DOHH2 (cell line): ENCODE measurements around the gene MEGF8.

Experiments
- H3F3A ChIP-seq: fragments of 200-600 bp; sonication (generic), shearing (Covaris generic); 2 replicates; pipeline ENCODE4 v1.6.0; 2016; ENCODE audit warnings: antibody characterized with exemption, mild to moderate bottlenecking; ENCODE audit not compliant: control insufficient read depth, insufficient read depth
- H3K27ac ChIP-seq: fragments of 200-600 bp; sonication (generic); 2 replicates; pipeline ENCODE4 v1.5.1; 2014; ENCODE audit warnings: low read depth, mild to moderate bottlenecking, low read length, moderate library complexity
- H3K27me3 ChIP-seq: fragments of 200-600 bp; sonication (generic); 2 replicates; pipeline ENCODE4 v1.6.1; 2014; ENCODE audit warnings: mild to moderate bottlenecking, low read length, mixed read lengths; ENCODE audit not compliant: control insufficient read depth
- H3K36me3 ChIP-seq: fragments of 200-600 bp; sonication (generic); 2 replicates; pipeline ENCODE4 v1.6.1; 2014; ENCODE audit warnings: mild to moderate bottlenecking, low read length, moderate library complexity, mixed read lengths; ENCODE audit not compliant: control insufficient read depth
- H3K4me1 ChIP-seq: fragments of 200-600 bp; sonication (generic); 2 replicates; pipeline ENCODE4 v1.6.1; 2014; ENCODE audit warnings: mild to moderate bottlenecking, low read length, mixed read lengths; ENCODE audit not compliant: control insufficient read depth
- H3K4me2 ChIP-seq: fragments of 200-600 bp; sonication (generic); 2 replicates; pipeline ENCODE4 v1.6.0; 2014; ENCODE audit warnings: mild to moderate bottlenecking, low read length, moderate library complexity
- H3K4me3 ChIP-seq: fragments of 200-600 bp; sonication (generic); 2 replicates; pipeline ENCODE4 v1.5.1; 2014; ENCODE audit warnings: mild to moderate bottlenecking, low read length, mixed read lengths
- H3K79me2 ChIP-seq: fragments of 200-600 bp; sonication (generic); 2 replicates; pipeline ENCODE4 v1.6.1; 2014; ENCODE audit warnings: mild to moderate bottlenecking, low read length, mixed read lengths; ENCODE audit not compliant: control insufficient read depth
- H3K9me2 ChIP-seq: fragments of 200-600 bp; sonication (generic); replicated peaks from 2 replicates; pipeline ENCODE4 v1.6.1; 2014; ENCODE audit warnings: mild to moderate bottlenecking, low read length, mixed read lengths; ENCODE audit not compliant: control insufficient read depth
- H3K9me3 ChIP-seq: fragments of 200-600 bp; sonication (generic); 2 replicates; pipeline ENCODE4 v1.6.1; 2014; ENCODE audit warnings: antibody characterized with exemption, low read length, mixed read lengths; ENCODE audit not compliant: control insufficient read depth, insufficient read depth
- H4K20me1 ChIP-seq: fragments of 200-600 bp; sonication (generic); 2 replicates; pipeline ENCODE4 v1.6.0; 2014; ENCODE audit warnings: low read depth, mild to moderate bottlenecking, antibody characterized with exemption, low read length, moderate library complexity; ENCODE audit not compliant: control insufficient read depth, insufficient read depth
- EZH2phosphoT487 ChIP-seq: fragments of 200-600 bp; sonication (generic); IDR thresholded peaks from 2 replicates; pipeline ENCODE4 v1.6.1; 2017; ENCODE audit warnings: borderline replicate concordance, mild to moderate bottlenecking, antibody characterized with exemption, low read length, moderate library complexity, mixed read lengths
- TF ChIP-seq, protein P1 (sequence below): fragments of 200-600 bp; sonication (generic); IDR thresholded peaks from one replicate; pipeline ENCODE4 v1.5.1; 2014; ENCODE audit warnings: antibody characterized with exemption, mild to moderate bottlenecking, low read depth, low read length; ENCODE audit not compliant: poor library complexity, severe bottlenecking

The MEGF8 gene

DNA sequence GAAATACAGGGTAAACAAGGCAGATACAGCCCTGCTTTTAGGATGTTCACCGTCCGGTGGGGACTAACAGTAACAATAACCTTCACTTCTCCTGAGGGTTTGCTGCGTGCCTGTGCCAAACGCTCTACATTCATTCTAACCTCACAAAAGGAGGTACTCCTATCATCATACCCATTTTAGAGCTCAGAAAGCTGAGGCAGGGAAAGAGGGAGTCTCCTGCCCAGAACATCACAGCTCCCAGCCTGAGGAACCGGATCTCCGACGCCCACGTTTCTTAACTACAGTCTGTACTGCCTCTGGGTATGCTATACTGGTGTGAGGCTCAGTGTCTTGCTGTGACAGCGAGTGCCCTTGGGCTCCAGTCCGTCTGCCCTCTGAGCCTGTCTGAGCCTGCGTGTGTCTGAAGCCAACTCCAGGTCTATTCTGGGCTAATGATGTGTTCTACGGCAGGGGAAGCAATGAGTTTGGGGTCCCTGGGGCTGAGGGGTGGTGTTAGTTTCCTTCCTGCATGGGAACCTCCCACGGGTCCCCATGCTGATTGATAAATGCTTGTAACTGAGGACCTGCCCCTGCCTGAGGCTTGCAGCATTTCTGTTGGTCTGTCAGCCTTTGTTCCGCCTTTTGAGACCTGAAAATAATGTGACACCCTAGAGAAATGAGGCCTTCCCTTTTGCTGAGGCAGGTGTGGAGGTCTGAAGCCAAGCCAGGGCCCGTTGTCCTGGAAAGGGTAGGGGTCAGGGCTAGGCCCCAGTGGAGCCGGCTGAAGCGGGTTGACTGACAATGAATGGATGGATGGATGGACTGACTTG lies 96.9 kb downstream of the MEGF8 start:
- peaks cover 40% of the 10 kb centered on the region for H3K36me3 ChIP-seq
- peaks cover 41% of the 10 kb centered on the region for H3K4me1 ChIP-seq
- H3K27me3 ChIP-seq, result no peaks in the 10 kb centered on the region
- H3F3A ChIP-seq, result peaks cover 5% of the 10 kb centered on the region
- peak overlapping the region; percentile 83 for H3K27ac ChIP-seq
- H3K9me2 ChIP-seq, result no peaks in the 10 kb centered on the region
- H3K9me3 ChIP-seq, result no peaks in the 10 kb centered on the region
- TF ChIP-seq, protein P1, sequence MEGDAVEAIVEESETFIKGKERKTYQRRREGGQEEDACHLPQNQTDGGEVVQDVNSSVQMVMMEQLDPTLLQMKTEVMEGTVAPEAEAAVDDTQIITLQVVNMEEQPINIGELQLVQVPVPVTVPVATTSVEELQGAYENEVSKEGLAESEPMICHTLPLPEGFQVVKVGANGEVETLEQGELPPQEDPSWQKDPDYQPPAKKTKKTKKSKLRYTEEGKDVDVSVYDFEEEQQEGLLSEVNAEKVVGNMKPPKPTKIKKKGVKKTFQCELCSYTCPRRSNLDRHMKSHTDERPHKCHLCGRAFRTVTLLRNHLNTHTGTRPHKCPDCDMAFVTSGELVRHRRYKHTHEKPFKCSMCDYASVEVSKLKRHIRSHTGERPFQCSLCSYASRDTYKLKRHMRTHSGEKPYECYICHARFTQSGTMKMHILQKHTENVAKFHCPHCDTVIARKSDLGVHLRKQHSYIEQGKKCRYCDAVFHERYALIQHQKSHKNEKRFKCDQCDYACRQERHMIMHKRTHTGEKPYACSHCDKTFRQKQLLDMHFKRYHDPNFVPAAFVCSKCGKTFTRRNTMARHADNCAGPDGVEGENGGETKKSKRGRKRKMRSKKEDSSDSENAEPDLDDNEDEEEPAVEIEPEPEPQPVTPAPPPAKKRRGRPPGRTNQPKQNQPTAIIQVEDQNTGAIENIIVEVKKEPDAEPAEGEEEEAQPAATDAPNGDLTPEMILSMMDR, result no peak
- no peak for TF ChIP-seq EZH2phosphoT487
- peak overlapping the region; percentile 88 for H3K4me3 ChIP-seq
- H3K4me2 ChIP-seq, result peak overlapping the region; percentile 78
- H3K79me2 ChIP-seq, result peaks cover 52% of the 10 kb centered on the region
- peaks cover 12% of the 10 kb centered on the region; the same call in 1 of the 2 replicates for H4K20me1 ChIP-seq

DNA sequence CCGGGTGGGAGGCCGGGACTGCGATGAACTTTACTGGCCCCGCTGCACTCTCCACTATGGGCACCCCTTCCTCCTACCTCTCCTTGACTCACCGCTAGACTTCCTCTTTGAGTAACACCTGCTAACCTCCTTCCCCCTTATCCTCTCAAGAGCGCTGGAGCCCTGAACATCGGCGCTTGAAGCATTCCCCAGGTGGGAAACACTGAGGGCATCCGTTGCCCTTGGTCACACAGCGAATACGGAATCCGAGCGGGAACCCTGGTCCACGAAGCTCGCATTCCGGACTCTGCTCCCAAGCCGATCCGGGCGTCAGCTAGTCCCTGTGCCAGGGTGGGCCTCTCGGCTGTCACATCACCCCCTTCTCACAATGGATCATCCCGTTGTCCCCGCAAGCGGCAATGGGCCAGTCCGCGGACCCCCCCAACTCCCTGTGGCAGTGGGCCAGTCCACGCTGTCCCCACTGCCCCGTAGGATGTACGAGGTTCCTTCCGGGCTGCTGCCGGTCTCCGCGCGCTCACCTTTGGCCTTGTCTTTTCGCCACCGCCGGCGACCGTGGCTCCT lies 97.5 kb downstream of the MEGF8 start:
- Histone ChIP-seq H3K4me2 (peak overlapping the region; percentile 78), H3K4me1 (peaks cover 41% of the 10 kb centered on the region), H3F3A (peaks cover 5% of the 10 kb centered on the region), H4K20me1 (peaks cover 12% of the 10 kb centered on the region; the same call in 1 of the 2 replicates), H3K36me3 (peaks cover 38% of the 10 kb centered on the region), H3K79me2 (peaks cover 49% of the 10 kb centered on the region), H3K27ac (peak overlapping the region; percentile 83), H3K9me2 (no peaks in the 10 kb centered on the region), H3K4me3 (peak overlapping the region; percentile 88), H3K9me3 (no peaks in the 10 kb centered on the region), H3K27me3 (no peaks in the 10 kb centered on the region)
- TF ChIP-seq EZH2phosphoT487, result no peak
- TF ChIP-seq, protein P1, result no peak

DNA sequence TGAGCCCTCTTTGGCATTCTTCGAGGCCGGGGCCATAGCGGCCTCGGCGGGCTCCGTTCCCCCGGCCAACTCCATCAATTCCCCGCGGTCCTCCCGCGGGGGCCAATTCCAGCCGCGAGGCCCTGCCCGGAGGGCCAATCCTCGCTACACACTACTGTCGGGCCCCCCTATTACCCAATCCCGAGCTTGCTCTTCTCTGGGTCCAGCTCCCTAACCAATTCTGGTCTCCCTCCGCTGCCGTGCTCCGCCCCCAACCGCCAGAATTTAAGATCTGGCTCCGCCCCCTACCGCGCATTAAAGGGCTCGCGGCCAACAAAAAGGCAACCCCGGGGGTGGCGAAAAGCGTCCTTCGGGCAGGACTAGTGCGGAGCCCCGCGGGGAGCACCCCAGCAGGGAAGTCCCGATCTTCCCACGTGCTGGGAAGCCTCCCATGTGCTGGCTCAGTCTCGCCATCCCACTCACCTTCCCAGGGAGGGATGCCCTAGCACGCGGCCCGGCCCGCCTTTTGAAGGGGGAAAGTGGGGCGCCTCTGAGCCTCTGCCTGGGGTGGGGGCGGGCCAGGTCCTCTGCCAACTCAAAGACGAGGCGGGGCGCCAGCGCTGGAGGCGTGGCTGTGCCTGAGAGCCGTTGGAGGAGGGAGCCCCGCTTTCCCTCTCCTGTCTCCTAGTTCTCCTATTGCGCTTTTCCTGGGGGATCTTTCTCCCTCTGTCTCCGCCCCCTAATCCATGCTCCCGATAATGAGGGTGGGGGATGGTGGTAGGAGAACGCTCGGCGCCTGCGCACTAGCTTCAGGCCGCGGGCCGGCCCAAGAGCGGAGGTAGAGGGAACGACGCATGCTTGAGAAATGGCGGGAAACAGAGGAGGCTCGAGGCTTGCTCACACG lies 98.3 kb downstream of the MEGF8 start:
- Histone ChIP-seq H3K4me3 (peak overlapping the region; percentile 88), H3K79me2 (peaks cover 42% of the 10 kb centered on the region), H3K4me2 (peak overlapping the region; percentile 78), H3K27ac (peak overlapping the region; percentile 83), H3K9me2 (no peaks in the 10 kb centered on the region), H3K27me3 (no peaks in the 10 kb centered on the region), H3K9me3 (no peaks in the 10 kb centered on the region), H3K4me1 (peaks cover 41% of the 10 kb centered on the region), H3F3A (peaks cover 5% of the 10 kb centered on the region), H3K36me3 (peaks cover 31% of the 10 kb centered on the region), H4K20me1 (peaks cover 12% of the 10 kb centered on the region; the same call in 1 of the 2 replicates)
- TF ChIP-seq, protein P1, result no peak
- TF ChIP-seq EZH2phosphoT487, result no peak
